NCI-H524 (cell line): Measurements from ENCODE around the gene TTC3.

Experiments
- DNase-seq, 2 experiments: peaks; one replicate each; lab custom pipeline; 2025; lab: John Stamatoyannopoulos, UW

The TTC3 gene

DNA sequence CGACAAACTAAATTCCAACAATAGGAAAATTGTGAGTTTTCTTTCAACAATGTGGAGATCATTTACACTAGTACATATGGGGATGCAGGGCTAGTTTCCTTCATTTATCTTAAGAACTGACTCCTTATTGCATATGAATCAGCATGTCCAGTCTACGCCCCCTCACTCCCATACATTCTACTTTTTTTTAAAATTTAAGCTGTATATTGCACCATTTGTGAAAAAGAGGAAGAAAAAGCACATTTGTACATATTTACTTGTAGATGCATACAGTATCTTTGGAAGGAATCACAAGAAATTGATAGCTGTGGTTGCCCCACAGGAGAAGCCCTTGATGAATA is 178.2 kb downstream of the TTC3 start:
- DNase-seq = no peak
